ENCODE results near the gene ALCAM.

ALCAM gene

GRCh38 chr3:105425153-105425502 lies 58.4 kb downstream of the ALCAM start:
- DNase-seq: no peak

DNA sequence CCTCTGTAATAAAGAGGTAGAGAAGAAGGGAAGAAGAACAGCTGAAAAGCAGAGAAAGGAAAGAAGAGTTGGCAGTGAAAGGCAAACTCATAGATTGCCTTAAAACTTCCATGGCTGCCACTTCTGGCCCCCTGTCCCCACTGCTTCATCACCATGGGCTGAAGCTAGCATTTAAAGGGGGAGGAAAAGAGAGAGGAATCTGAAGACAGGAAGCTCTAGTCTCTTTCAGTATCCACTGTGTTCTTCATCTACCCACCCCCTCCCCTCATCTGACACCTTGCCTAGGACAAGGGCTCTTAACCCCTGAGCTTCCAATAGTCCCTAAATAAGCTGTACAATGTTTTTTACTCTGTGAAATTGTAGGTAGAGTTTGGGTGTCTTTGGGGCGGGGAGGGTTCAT lies 60.6 kb downstream of the ALCAM start:
- DNase-seq: no peak

- DNase-seq: no peak
Observed at GRCh38 chr3:105429034-105429762, 62.5 kb downstream of the ALCAM start.

- no peak for DNase-seq
Observed at GRCh38 chr3:105430455-105430854, 63.7 kb downstream of the ALCAM start.

DNA sequence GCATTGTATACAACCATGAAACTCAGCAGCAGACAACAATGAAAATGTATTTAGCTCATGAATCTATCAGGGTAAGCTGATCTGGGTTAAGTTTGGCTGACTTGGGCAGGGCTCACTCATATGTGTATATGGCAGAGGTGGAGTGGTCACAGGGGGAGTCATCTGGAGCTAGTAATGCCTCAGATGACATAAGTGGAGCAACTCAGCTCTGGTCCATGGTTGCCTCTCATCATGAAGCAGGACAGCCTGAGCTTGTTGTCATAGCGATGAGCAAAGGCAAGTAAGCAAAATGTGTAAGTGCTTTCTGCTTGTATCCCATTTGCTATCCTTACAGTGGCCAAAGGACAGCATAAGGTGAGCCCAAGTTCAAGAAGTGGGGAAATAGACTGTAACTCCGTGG lies 64.5 kb downstream of the ALCAM start:
- no peak for DNase-seq

GRCh38 chr3:105435277-105435676 lies 68.6 kb downstream of the ALCAM start:
- DNase-seq: no peak

DNA sequence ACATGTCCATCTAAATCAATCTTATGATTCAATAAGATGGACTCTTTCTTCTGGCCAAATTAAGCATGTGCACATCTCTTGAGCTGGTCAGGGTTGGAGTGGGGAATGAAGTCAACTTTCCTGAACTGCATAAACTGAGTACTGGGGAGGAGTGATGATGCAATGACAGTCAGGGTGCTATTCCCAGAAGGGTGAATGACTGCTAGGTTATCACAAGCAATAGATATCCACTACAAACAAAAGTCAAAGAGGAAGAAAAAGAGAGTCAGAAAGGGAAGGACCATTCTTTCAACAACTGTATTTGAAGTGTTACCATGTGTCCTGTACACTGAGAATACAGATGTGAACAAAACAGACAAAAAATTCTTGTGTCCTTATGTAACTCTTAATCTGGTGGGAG lies 70.0 kb downstream of the ALCAM start:
- no peak for DNase-seq

GRCh38 chr3:105440113-105440512 lies 73.4 kb downstream of the ALCAM start:
- no peak for DNase-seq

GRCh38 chr3:105444725-105445124 lies 78.0 kb downstream of the ALCAM start:
- DNase-seq: no peak

GRCh38 chr3:105448338-105448982 lies 81.8 kb downstream of the ALCAM start:
- peak in 55 of 58 donors; percentile 10 to 95 (median 73) for DNase-seq

GRCh38 chr3:105449414-105449813 lies 82.7 kb downstream of the ALCAM start:
- DNase-seq: no peak

GRCh38 chr3:105456017-105456416 lies 89.3 kb downstream of the ALCAM start:
- peak in 8 of 58 donors; percentile 5 to 25 (median 19) for DNase-seq

GRCh38 chr3:105458518-105459215 lies 92.0 kb downstream of the ALCAM start:
- no peak for DNase-seq

DNA sequence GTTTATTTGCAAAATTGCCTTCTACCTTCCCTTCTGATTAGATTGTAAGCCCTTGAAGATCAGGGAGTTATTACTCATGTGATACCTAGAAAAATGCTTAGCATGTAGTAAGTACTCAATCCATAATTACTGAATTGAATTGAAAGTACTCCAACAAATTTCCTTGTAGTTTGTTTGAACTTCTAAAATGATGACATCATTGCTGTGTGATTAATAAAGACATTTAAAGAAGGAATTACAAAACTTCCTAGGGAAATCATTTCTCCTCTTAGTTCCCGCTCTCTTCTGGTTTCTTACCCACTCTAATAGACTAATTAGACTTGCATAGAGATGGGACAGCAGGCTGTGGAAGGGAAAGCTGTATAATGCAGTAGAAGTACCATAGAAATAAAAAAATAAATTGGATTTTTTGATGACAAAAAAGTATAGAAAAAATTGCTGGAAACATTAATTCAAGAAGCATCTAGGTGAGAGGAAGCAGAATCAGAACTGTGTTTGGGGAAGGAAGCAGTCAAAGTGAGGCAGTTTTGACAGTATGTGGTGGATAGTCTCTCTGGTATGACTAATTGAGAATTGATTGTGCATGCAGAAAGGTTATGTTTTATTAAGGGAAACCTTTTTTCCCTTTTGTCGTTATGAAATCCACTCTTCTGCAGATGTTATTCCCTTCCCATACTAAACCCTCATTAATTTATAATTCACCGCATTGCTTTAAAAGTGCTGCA lies 93.0 kb downstream of the ALCAM start:
- DNase-seq: no peak

DNA sequence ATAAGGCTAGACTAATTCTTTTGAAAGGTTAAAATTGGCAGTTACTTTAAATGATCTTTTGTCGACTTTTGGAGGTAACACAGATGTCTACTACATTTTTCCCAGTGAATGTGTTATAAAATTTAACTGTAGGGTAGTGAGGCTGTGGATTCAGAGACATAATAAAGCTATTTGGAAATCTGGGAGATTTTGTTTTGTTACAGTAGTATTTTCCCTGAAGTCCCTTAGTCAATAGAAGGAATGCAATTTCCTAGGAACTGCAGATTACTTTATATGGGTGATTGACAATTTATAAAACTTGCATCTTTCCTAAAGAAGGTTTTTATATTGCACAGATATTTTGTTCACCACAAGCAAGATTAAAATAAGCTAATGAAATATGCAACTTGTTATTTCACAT lies 96.9 kb downstream of the ALCAM start:
- no peak for DNase-seq

DNA sequence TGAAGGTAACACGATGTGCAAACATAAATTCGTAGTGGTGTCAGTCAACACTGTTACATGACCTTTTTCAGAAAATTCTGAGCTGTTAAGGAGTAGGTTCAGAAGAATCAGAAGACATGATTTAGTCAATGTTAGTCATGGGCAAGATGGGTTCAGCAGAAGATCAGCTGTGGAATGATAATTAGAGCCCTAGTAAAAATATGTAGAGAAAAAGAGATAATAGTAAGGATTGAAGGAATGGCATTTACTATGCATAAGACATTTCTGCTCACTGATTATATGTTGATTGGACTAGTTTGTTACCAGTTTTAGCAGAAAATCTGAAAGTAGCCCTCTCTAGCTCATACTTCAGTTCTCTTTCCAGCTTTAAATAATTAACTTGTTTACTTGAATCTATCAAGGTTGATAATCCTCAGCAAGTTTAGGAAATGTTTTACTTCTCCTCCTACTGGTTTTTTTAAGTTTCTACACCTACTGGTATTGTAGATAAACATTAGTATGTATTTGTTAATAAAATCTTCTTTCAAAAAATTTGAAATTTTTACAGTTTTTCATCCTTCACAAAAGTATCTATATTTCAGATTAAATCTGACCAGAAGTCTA lies 98.6 kb downstream of the ALCAM start:
- DNase-seq: no peak

DNA sequence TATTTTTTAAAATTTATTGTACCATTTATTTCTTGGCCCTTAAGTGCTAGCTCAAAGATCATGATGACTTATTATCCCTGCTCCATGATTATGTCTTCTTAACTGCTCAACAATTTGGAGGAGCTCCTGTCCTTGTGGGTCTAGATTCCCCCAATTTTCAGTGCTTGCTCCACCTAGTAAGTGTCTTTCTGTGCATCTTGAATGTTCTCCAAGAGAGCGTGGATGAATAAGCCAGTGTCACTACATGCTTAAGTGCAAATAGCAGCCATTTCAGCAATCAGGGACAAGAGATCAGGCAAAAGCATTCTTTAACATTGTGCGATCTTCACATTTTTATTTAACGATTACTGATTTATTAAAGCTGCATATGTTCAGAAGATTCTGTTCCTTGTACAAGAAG lies 99.4 kb downstream of the ALCAM start:
- DNase-seq: peak in 1 of 58 donors; percentile 11

DNA sequence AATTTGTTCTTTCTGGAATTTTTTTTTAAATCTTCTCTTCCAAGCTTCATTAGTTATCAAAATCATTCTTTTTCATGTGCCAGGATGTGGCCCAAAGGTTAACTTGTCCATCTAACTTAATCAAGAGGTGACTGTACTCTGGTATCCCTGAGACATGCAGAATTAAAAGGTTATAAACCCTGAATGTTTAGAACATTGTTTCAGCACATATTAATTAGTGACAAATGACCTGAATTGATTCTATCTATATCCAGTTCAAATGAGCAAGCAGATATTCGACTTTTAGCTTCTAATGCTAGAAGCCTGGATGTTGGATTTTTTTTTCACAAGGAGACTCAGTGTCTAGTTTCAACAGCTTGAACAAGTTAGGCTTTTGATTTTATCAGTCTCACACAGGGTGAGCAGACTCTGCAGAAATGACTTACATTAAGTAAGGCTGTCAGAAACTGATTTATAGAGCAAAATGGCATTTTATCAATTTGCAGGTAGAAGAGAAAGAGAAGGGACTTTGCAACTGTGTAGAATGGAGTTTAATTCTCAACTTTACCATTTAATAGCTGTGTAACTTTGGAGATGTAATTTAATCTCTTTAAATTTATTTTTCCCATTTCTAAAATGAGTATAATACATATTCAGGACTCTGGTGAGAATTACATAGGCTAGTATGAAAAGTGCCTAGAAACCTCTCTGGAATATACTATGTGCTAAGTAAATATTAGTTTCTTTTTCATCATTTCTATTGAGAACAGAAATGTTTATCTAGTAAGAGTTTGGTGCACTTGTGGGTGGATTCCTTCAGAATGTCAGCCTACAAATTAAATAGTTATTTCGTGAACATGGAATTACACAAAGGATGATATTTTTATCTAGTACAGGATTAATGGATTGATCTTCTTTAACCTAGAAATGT lies 100.0 kb downstream of the ALCAM start:
- DNase-seq: no peak

GRCh38 chr3:105470851-105471250 lies 104.1 kb downstream of the ALCAM start:
- DNase-seq: no peak

- no peak for DNase-seq
Observed at GRCh38 chr3:105473521-105474223, 107.0 kb downstream of the ALCAM start.
